ENCODE measurements around the gene LAMA3.

LAMA3 gene

DNA sequence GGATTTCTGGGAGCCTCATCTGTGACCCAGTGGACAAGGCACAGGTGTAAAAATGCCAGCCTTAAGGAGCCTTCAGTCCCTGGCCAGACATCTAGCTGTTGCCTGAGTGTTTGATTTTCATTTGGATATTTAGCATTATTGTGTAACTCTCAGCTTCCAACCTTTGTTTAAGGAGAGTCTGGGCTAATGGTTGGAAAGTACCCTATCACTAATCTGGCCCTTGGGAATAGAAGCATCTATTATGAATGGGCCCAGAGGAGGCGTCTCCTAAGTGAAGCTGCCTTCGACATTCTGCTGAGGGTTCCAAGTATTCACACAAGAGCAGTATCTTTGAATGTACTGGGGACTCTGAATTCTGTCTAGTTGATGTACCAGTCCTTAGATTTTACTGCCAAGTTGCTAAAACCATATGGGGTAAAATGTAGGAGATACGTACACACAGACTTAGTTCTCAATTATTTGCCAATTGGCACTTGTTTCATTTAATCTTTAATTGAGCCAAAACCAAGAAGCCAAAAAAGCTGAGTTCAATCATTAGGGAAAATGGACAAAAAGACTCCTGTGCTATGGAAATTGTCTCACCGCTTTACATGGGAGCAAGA lies 19.3 kb upstream of the LAMA3 start:
- H3K9me3 ChIP-seq (ENCODE audit: control insufficient read depth in 2 of 2, low read length in 2 of 2): no peaks in the 10 kb centered on the region
- no peaks in the 10 kb centered on the region for H3K36me3 ChIP-seq (ENCODE audit: control insufficient read depth in 2 of 2, insufficient read depth in 2 of 2, low read length in 2 of 2)
- H3K9ac ChIP-seq (ENCODE audit: low read length in 2 of 2): no peak overlapping the region
- H3K27me3 ChIP-seq (ENCODE audit: control insufficient read depth in 1 of 2, insufficient read depth in 2 of 2, low read length in 2 of 2): peaks cover 0 to 5% of the 10 kb centered on the region in 2 donors
- no peak overlapping the region for H3K27ac ChIP-seq (ENCODE audit: low read length)
- H3K4me3 ChIP-seq (ENCODE audit: low read length in 2 of 2): no peak overlapping the region
- no peaks in the 10 kb centered on the region for H3K4me1 ChIP-seq (ENCODE audit: control insufficient read depth, insufficient read depth, low read length)

DNA sequence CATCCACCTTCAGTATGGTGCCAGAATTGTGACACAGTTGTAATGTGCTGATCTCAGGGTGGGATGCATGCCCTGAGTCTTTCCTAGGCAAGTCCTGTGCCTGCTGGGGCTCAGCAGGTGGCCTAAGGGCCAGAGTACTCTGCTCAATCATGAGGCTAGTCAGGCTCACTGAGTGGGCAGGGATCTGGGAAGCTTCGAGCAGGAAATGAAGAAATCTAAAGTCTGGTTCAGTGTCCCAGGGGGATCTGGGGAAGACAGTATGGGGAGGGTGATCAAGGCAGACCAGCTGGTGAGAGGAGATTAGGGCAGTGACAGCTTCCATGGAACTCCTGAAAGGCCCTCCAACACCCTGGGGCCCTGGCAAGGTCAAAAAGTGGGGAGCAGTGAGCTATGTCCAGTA lies 17.7 kb upstream of the LAMA3 start:
- Histone ChIP-seq H3K4me3 (ENCODE audit: low read length in 2 of 2) (no peak overlapping the region), H3K9me3 (ENCODE audit: control insufficient read depth in 2 of 2, low read length in 2 of 2) (no peaks in the 10 kb centered on the region)

DNA sequence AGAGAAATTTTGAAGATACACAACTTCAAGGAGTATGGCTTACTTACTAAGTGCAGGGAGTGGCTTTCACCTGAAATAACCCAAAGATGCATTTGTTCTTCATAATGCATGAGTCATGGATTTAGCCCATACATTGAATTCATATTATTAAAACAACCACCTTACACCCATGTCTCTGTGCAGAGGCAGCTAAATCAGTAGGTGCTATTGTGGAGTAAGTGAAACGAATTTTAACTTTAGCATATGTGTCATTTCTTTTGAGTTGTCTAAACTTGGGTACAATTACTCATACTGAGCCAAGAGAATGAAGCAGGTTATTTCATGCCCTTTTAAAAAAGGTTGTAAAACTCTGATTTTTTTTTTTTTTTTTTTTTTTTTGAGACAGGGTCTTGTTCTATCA lies 15.5 kb upstream of the LAMA3 start:
- no peaks in the 10 kb centered on the region for H3K36me3 ChIP-seq (ENCODE audit: control insufficient read depth in 2 of 2, insufficient read depth in 2 of 2, low read length in 2 of 2)
- H3K27ac ChIP-seq (ENCODE audit: low read length): no peak overlapping the region
- H3K9ac ChIP-seq (ENCODE audit: low read length in 2 of 2): no peak overlapping the region
- peaks cover 0 to 2% of the 10 kb centered on the region in 2 donors for H3K27me3 ChIP-seq (ENCODE audit: control insufficient read depth in 1 of 2, insufficient read depth in 2 of 2, low read length in 2 of 2)
- H3K9me3 ChIP-seq (ENCODE audit: control insufficient read depth in 2 of 2, low read length in 2 of 2): no peaks in the 10 kb centered on the region
- no peak overlapping the region for H3K4me3 ChIP-seq (ENCODE audit: low read length in 2 of 2)
- H3K4me1 ChIP-seq (ENCODE audit: control insufficient read depth, insufficient read depth, low read length): no peaks in the 10 kb centered on the region

More for the DNA sequence above, 17.7 kb upstream of the LAMA3 start:
- Histone ChIP-seq H3K27me3 (ENCODE audit: control insufficient read depth in 1 of 2, insufficient read depth in 2 of 2, low read length in 2 of 2) (peaks cover 0 to 2% of the 10 kb centered on the region in 2 donors), H3K36me3 (ENCODE audit: control insufficient read depth in 2 of 2, insufficient read depth in 2 of 2, low read length in 2 of 2) (no peaks in the 10 kb centered on the region), H3K27ac (ENCODE audit: low read length) (no peak overlapping the region), H3K9ac (ENCODE audit: low read length in 2 of 2) (no peak overlapping the region), H3K4me1 (ENCODE audit: control insufficient read depth, insufficient read depth, low read length) (no peaks in the 10 kb centered on the region)

DNA sequence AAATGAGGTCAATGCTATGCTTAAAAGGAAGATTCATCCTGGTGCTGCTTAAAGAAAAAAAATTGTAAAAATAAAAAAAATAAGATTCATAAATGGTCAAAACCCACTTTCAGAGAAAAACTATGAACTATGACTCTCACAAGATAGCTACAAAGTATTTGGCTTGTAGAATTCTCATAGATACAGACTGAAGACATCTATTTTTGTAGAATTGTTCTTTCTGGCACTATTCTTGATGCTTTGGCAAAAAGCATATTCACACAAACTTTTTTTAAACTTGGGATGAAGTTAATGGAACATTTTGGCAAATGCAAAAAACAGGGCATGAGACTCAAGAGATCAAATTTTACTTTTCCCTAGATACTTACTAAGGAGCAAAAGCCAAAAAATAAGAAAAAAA lies 14.0 kb upstream of the LAMA3 start:
- Histone ChIP-seq H3K27me3 (ENCODE audit: control insufficient read depth in 1 of 2, insufficient read depth in 2 of 2, low read length in 2 of 2) (peaks cover 0 to 2% of the 10 kb centered on the region in 2 donors), H3K36me3 (ENCODE audit: control insufficient read depth in 2 of 2, insufficient read depth in 2 of 2, low read length in 2 of 2) (no peaks in the 10 kb centered on the region), H3K27ac (ENCODE audit: low read length) (no peak overlapping the region), H3K4me3 (ENCODE audit: low read length in 2 of 2) (no peak overlapping the region), H3K4me1 (ENCODE audit: control insufficient read depth, insufficient read depth, low read length) (no peaks in the 10 kb centered on the region), H3K9me3 (ENCODE audit: control insufficient read depth in 2 of 2, low read length in 2 of 2) (no peaks in the 10 kb centered on the region), H3K9ac (ENCODE audit: low read length in 2 of 2) (no peak overlapping the region)

DNA sequence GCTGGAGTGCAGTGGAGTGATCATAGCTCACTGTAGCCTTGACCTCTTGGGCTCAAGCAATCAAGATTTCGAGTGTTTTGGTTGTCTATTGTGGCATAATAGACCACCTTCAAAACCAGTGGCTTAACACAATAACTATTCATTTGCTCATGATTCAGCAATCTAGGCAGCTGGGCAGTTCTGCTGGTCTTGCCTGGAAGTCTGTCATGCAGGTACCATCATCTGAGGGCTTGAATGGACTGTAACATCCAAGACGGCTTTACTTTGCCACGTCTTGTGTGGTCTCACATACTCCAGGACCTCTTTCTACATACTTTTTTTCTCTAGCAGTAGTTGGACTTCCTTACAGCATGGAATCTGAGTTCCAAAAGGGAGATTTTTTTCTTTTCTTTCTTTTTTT lies 13.4 kb upstream of the LAMA3 start:
- Histone ChIP-seq H3K9ac (ENCODE audit: low read length in 2 of 2) (no peak overlapping the region), H3K36me3 (ENCODE audit: control insufficient read depth in 2 of 2, insufficient read depth in 2 of 2, low read length in 2 of 2) (no peaks in the 10 kb centered on the region), H3K4me3 (ENCODE audit: low read length in 2 of 2) (no peak overlapping the region), H3K4me1 (ENCODE audit: control insufficient read depth, insufficient read depth, low read length) (no peaks in the 10 kb centered on the region), H3K9me3 (ENCODE audit: control insufficient read depth in 2 of 2, low read length in 2 of 2) (no peaks in the 10 kb centered on the region), H3K27me3 (ENCODE audit: control insufficient read depth in 1 of 2, insufficient read depth in 2 of 2, low read length in 2 of 2) (peaks cover 0 to 3% of the 10 kb centered on the region in 2 donors), H3K27ac (ENCODE audit: low read length) (no peak overlapping the region)

DNA sequence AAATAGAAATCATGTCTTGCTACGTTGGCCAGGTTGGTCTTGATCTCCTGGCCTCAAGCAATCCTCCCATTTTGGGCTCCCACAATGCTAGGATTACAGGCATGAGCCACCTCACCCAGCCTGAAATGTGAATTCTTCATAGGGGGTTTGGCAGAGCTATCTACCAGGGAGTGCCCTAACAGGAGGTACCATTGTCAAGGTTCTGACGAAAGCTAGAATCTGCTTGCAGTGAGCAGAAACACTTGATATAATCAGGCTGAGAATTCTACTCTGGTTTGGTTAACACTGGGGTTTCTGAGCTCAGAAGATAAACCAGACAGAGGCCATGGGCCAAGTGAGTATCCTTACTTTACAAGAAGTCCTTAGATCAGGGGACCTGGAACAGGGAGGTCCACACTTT lies 7.2 kb upstream of the LAMA3 start:
- Histone ChIP-seq H3K4me3 (ENCODE audit: low read length in 2 of 2) (no peak overlapping the region), H3K4me1 (ENCODE audit: control insufficient read depth, insufficient read depth, low read length) (no peaks in the 10 kb centered on the region), H3K9me3 (ENCODE audit: control insufficient read depth in 2 of 2, low read length in 2 of 2) (no peaks in the 10 kb centered on the region), H3K9ac (ENCODE audit: low read length in 2 of 2) (no peak overlapping the region), H3K27me3 (ENCODE audit: control insufficient read depth in 1 of 2, insufficient read depth in 2 of 2, low read length in 2 of 2) (peaks cover 2 to 12% of the 10 kb centered on the region in 2 donors), H3K36me3 (ENCODE audit: control insufficient read depth in 2 of 2, insufficient read depth in 2 of 2, low read length in 2 of 2) (no peaks in the 10 kb centered on the region), H3K27ac (ENCODE audit: low read length) (no peak overlapping the region)

DNA sequence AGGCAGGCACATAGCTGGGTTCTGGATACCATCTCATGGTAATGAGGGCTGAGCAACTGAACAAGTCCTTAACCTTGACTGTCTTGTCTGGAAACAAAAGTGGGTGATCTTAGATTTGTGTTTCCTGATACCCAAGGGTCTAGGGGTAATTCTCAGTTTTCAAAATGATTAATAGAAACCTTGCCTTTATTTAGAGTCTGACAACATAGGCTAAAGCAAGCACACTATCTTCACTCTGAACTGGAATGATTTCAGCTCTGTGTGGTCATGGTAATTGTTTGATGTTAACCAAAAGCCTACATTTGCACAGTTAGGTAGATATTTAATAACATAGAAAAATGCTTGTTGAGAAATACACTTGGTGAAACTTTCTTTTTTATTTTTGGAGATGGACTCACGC lies 6.8 kb upstream of the LAMA3 start:
- no peaks in the 10 kb centered on the region for H3K36me3 ChIP-seq (ENCODE audit: control insufficient read depth in 2 of 2, insufficient read depth in 2 of 2, low read length in 2 of 2)
- no peak overlapping the region for H3K9ac ChIP-seq (ENCODE audit: low read length in 2 of 2)
- H3K27me3 ChIP-seq (ENCODE audit: control insufficient read depth in 1 of 2, insufficient read depth in 2 of 2, low read length in 2 of 2): peaks cover 4 to 12% of the 10 kb centered on the region in 2 donors
- no peak overlapping the region for H3K4me3 ChIP-seq (ENCODE audit: low read length in 2 of 2)
- no peak overlapping the region for H3K27ac ChIP-seq (ENCODE audit: low read length)
- no peaks in the 10 kb centered on the region for H3K4me1 ChIP-seq (ENCODE audit: control insufficient read depth, insufficient read depth, low read length)
- no peaks in the 10 kb centered on the region for H3K9me3 ChIP-seq (ENCODE audit: control insufficient read depth in 2 of 2, low read length in 2 of 2)

DNA sequence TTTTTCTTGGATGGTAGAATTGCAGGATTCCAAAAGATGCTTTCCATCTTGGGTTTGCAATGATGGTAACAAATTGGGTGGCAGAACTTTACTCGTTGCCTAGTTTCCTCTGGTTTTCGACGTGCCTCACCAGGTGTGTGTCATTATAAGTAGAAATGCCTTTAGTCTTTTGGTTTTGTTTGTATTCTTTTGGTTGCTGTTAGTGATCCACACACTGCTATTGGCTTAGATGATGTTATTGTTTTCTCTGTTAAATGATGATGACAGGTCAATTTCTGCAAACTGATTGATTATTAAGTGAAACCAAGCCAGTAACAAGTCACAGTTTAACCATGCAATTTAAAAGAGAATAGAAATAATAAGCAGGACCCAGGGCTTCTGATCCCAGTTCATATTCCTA lies 6.1 kb upstream of the LAMA3 start:
- no peaks in the 10 kb centered on the region for H3K4me1 ChIP-seq (ENCODE audit: control insufficient read depth, insufficient read depth, low read length)
- no peak overlapping the region for H3K27ac ChIP-seq (ENCODE audit: low read length)
- no peaks in the 10 kb centered on the region for H3K9me3 ChIP-seq (ENCODE audit: control insufficient read depth in 2 of 2, low read length in 2 of 2)
- H3K4me3 ChIP-seq (ENCODE audit: low read length in 2 of 2): no peak overlapping the region
- no peaks in the 10 kb centered on the region for H3K36me3 ChIP-seq (ENCODE audit: control insufficient read depth in 2 of 2, insufficient read depth in 2 of 2, low read length in 2 of 2)
- H3K27me3 ChIP-seq (ENCODE audit: control insufficient read depth in 1 of 2, insufficient read depth in 2 of 2, low read length in 2 of 2): peaks cover 5 to 13% of the 10 kb centered on the region in 2 donors
- H3K9ac ChIP-seq (ENCODE audit: low read length in 2 of 2): no peak overlapping the region

DNA sequence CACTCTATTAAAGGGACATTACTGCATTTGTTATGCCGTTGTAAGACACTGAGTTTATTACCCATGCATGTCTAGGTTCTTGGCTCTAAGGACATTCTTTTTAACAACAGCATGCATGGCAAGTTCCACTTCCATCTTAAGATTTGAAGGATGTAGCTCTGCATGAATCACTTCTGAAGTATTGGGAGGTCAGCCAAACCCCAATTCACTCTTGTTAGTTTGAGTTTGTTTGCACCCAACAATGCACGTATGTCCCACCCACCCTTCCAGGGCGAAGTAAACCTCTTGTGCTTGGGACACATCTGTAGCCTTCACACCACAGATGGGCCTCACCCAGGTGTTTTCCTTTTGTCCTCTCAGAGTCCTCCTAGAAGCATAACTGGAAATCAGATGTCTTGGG lies 5.6 kb upstream of the LAMA3 start:
- H3K27me3 ChIP-seq (ENCODE audit: control insufficient read depth in 1 of 2, insufficient read depth in 2 of 2, low read length in 2 of 2): peaks cover 5 to 18% of the 10 kb centered on the region in 2 donors
- peaks cover under 1% of the 10 kb centered on the region for H3K4me1 ChIP-seq (ENCODE audit: control insufficient read depth, insufficient read depth, low read length)
- no peak overlapping the region for H3K27ac ChIP-seq (ENCODE audit: low read length)
- no peaks in the 10 kb centered on the region for H3K36me3 ChIP-seq (ENCODE audit: control insufficient read depth in 2 of 2, insufficient read depth in 2 of 2, low read length in 2 of 2)
- H3K4me3 ChIP-seq (ENCODE audit: low read length in 2 of 2): no peak overlapping the region
- no peaks in the 10 kb centered on the region for H3K9me3 ChIP-seq (ENCODE audit: control insufficient read depth in 2 of 2, low read length in 2 of 2)
- H3K9ac ChIP-seq (ENCODE audit: low read length in 2 of 2): no peak overlapping the region

DNA sequence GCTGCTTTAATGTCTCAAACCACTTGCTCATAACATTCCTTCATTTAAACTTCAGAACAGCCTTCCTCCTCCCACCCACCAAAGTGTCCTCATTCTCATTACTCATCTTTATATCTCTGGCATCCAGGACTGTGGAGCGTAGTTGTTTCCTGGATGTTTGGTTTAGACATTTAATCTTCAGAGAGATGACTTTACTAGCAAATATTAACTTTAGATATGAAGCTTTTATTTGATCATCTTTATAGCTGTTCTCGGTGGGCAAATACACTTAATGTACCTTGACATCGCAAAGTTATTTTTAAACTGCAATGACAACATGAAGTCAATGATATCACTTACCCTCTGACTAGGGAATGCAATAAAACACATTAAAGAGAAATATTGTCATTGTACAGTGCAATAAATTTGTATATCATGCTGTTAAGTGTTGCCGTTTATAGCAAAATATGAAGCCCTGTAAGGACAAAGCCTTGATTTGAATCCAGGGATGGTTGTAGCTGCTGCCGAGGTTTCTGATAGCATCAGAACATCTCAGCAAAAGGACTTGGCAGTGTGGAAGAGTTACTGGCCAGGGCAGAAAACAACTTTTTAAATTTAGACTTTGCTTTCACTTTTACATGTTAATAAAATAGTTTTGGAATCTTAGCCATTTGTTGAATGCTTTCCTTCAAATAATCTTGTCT lies 4.6 kb upstream of the LAMA3 start:
- no peak overlapping the region for H3K27ac ChIP-seq (ENCODE audit: low read length)
- H3K4me1 ChIP-seq (ENCODE audit: control insufficient read depth, insufficient read depth, low read length): peaks cover 9% of the 10 kb centered on the region
- H3K9ac ChIP-seq (ENCODE audit: low read length in 2 of 2): no peak overlapping the region
- H3K27me3 ChIP-seq (ENCODE audit: control insufficient read depth in 1 of 2, insufficient read depth in 2 of 2, low read length in 2 of 2): peaks cover 5 to 28% of the 10 kb centered on the region in 2 donors
- no peaks in the 10 kb centered on the region for H3K9me3 ChIP-seq (ENCODE audit: control insufficient read depth in 2 of 2, low read length in 2 of 2)
- H3K4me3 ChIP-seq (ENCODE audit: low read length in 2 of 2): no peak overlapping the region
- H3K36me3 ChIP-seq (ENCODE audit: control insufficient read depth in 2 of 2, insufficient read depth in 2 of 2, low read length in 2 of 2): no peaks in the 10 kb centered on the region

DNA sequence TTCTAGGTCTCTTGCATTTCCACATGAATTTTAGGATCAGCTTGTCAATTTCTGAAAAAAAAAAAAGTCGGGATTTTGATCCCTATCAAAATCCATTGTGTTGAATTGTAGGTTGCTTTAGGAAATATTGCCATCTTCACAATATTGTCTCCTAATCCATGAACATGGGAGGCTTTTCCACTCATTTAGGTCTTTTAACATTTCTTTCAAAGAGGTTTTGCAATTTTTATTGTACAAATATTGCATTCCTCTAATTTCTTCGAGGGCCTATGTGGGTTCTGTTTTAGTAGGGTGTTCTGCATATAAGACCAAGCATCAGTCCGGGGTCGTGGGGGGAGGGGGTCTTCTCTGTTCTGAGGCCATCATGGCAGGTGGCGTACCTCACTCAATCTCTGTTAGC lies 725 bp upstream of the LAMA3 start:
- Histone ChIP-seq H3K9ac (ENCODE audit: low read length in 2 of 2) (no peak overlapping the region), H3K9me3 (ENCODE audit: control insufficient read depth in 2 of 2, low read length in 2 of 2) (no peaks in the 10 kb centered on the region), H3K36me3 (ENCODE audit: control insufficient read depth in 2 of 2, insufficient read depth in 2 of 2, low read length in 2 of 2) (no peaks in the 10 kb centered on the region), H3K4me1 (ENCODE audit: control insufficient read depth, insufficient read depth, low read length) (peaks cover 15% of the 10 kb centered on the region), H3K4me3 (ENCODE audit: low read length in 2 of 2) (peak overlapping the region in 1 of 2 donors; percentile 72), H3K27ac (ENCODE audit: low read length) (no peak overlapping the region), H3K27me3 (ENCODE audit: control insufficient read depth in 1 of 2, insufficient read depth in 2 of 2, low read length in 2 of 2) (peaks cover 5 to 30% of the 10 kb centered on the region in 2 donors)
